HuH-7.5 (cell line): Measurements from ENCODE around the gene GPR35.

Experiments
- DNase-seq: peaks from one replicate; pipeline ENCODE4 v3.0.0; 2011; ENCODE audit warnings: low spot score

GPR35 gene

GRCh38 chr2:240589375-240589774 lies 35.9 kb upstream of the GPR35 start:
- DNase-seq: no peak

GRCh38 chr2:240589850-240590525 lies 35.3 kb upstream of the GPR35 start:
- no peak for DNase-seq

DNA sequence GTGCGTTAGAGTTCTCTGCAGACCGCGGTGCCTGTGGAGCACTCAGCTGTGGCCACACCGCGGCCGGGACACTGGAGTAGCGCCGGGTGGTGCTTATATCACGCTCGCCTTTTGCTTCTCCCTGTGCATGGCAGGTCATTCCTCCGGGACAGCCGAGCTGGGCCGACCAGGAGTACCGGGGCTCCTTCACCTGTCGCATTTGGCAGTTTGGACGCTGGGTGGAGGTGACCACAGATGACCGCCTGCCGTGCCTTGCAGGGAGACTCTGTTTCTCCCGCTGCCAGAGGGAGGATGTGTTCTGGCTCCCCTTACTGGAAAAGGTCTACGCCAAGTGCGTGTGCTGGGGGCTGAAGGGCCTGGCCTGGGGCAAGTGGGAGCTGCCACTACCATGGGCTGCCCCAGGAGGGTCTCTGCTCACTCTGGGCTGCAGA lies 34.6 kb upstream of the GPR35 start:
- DNase-seq: no peak

- no peak for DNase-seq
These were observed 34.1 kb upstream of the GPR35 start for GRCh38 chr2:240591226-240591625.

DNA sequence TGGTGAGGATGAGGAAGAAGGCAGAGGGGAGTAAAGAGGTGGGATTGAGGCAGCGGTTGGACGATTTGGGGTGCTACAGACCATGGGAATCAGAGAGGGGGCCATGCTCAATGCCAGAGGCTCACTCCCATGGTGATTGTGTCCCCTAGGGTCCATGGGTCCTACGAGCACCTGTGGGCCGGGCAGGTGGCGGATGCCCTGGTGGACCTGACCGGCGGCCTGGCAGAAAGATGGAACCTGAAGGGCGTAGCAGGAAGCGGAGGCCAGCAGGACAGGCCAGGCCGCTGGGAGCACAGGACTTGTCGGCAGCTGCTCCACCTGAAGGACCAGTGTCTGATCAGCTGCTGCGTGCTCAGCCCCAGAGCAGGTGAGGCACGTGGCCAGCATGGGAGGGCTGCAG lies 33.5 kb upstream of the GPR35 start:
- no peak for DNase-seq

DNA sequence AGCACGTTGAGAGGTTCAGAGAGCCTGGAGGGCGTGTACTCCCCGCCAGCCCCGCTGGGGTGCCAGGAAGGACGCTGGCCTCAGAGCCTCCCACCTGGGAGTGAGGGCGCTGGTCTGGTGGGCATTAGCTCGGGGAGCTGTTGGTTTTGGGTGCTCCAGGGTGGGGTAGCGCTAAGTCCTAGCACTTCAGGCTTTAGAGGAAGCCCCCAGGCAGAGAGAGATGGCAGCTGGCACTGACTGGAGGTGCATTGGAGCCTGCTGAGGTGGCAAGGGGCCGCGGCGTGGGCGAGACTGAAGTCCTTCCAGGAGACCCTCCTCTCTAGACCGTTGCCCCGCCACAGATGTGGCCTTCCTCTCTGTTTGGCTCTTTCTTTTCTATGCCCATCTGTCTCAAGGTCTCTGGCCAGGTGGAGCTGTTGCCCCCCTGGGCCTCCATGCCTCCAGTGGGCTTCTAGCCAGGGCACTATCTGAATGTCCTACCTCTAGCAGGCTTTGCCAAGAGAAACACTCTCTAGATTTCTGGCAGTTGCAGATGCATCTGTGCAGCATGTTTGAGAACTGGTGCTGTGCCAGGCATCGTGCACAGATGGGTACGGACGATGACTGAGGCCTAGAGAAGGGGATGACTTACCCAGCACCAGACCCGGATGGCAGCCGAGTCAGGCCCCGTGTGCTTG lies 32.1 kb upstream of the GPR35 start:
- DNase-seq: no peak

DNA sequence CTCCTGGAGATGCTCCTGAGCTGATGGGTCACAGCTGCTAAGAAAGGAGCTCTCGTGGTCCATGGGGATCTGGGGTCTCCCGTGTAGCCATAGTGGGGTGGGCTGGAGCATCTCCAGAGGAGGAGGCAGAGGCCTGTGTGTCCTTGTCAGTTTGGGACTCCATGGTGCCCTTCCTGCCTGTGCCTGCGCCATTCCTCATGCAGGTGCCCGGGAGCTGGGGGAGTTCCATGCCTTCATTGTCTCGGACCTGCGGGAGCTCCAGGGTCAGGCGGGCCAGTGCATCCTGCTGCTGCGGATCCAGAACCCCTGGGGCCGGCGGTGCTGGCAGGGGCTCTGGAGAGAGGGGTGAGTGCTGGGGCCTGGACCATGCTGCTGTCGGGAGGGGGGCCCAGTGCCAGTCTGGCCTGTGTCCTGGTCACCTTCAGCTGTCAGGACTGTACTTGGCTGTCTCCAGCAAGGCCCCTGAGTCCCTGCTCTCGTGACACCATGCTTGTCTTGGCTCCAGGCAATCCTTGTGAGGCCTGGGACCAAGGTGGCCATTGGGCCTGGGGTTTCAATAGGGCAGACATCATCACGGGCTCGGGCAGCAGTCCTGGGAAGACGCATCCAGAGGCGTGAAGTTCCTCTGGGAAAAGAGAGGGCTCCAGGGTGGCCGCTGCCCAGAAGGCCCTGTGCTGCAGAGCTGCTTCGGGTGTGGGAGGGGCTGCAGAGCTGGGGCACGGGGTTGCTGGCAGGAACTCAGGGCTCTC lies 31.4 kb upstream of the GPR35 start:
- DNase-seq: no peak

- DNase-seq: no peak
These were observed 30.5 kb upstream of the GPR35 start for GRCh38 chr2:240594511-240595380.

GRCh38 chr2:240595381-240596079 lies 29.8 kb upstream of the GPR35 start:
- peak; percentile 81 for DNase-seq

- no peak for DNase-seq
These were observed 29.2 kb upstream of the GPR35 start for GRCh38 chr2:240596080-240596460.

GRCh38 chr2:240596491-240596931 lies 28.8 kb upstream of the GPR35 start:
- DNase-seq: no peak

DNA sequence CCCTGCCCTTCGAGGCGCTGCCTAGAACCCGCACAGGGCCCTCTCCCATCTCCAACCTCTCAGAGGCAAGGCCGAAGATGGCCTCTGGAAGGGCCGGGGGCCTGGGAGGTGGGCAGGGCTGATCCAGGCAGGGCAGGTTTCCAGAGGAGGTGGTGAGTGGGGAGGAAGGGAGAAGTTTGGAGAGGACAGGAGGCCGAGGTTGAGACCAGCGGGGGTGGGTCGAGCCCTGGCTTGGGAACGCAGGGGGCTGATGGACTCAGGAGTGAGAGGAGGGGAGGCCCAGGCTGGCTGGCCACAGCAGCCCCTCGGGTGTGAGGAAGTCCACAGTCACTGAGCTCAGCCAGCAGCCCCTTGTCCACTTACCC lies 28.2 kb upstream of the GPR35 start:
- DNase-seq: no peak

- no peak for DNase-seq
These were observed 27.7 kb upstream of the GPR35 start for GRCh38 chr2:240597419-240598181.

- DNase-seq: no peak
These were observed 26.9 kb upstream of the GPR35 start for GRCh38 chr2:240598311-240598911.

DNA sequence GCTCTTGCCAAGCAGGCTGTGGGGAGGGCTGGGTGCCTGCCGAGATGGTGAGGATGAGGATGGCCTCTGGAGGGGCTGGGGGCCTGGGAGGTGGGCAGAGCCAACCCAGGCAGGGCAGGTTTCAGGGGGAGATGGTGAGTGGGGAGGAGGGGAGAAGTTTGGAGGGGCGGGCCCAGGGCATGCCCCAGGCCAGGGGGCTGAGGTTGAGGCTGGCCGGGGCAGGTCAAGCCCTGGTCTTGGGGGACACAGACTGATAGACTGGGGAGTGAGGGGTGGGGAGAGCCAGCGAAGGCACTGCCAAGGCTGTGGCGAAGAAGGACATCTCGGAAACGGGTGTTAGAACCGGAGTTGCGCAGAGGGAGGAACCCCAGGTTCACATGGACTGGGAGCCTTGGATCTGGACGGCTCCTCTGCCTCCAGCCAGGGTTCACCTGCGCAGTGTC lies 26.1 kb upstream of the GPR35 start:
- no peak for DNase-seq

- DNase-seq: no peak
These were observed 24.8 kb upstream of the GPR35 start for GRCh38 chr2:240600451-240600961.

DNA sequence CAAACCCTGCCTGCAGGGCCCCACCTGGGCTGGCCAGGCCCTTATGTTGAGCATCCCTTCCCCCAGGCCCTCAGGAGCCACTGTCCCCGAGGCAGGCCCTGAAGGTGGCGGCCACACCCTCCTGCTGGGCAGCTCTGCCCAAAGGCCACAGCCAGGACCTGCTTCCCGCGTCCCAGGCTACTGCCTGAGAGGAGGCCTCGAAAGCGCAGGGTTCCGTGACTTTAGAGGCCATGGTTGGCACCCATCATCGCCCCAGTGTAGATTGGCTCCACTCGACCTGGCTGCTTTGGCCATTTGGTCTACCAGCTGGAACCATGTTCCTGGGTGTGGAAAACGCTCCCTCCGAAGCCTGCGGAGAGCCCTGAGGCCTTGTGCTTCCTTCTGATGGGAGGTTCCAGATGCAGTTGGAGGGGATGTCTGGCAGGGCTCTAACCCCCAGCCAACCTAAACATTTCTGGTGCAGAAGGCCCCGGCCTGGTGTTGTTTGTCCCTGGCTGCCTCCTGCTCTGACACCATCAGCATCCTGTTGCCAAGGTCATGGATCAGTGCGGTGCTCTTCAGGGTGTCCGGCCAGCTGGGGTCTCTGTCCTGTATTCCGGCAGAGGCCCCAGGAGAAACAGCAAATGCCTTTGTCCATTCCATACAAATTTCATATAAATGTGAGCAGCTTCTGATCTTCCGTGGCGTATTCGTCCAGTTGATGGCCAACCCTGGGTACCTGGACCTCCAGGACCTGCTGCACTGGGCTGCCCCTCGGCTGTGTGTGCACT lies 24.0 kb upstream of the GPR35 start:
- no peak for DNase-seq

DNA sequence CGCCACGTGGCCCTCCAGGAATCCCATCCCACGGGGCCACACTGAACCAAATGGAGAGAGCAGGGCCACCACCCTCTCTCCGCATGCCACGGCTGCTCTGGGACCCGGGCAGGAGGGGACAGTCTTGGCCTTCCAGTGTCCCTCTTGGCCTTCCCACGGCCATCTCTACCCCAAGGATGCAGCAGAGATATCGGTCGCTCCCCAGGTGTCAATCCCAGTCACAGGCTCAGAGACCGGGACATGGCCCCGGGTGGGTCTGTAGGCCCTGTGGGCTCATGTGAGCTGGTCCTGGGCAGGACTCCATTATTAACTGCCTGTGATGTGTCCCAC lies 23.5 kb upstream of the GPR35 start:
- DNase-seq: no peak

DNA sequence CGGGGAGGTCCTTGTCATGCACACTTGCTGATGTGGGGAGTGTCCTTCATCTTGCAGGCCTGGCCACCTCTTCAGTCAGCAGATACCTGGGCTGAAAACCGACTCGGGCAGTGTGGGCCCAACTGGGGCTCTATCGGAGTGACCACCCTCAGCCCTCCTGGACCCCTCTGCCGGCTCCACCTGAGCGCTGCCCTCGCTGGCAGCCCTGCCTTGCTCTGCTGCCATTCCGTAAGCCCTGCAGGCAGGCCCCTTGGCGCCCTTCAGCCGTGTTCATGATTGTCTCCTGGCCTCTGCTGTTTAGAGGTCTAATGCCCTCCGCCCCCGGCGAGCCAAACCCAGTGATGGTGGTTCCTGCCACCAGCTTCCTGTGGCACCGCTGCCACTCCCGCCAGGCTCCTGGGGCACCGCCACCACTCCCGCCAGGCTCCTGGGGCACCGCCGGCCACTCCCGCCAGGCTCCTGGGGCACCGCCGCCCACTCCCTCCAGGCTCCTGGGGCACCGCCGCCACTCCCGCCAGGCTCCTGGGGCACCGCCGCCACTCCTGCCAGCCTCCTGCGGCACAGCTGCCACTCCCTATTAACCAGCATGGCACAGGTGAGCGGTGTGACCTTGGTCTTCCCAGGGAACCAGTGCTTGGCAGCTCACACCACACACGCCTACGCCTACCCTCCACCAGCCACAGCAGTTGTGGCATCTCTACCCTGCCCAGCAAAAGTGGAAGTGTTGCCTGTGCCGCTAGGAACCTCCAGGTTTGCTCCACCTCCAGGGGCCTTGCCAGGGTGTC lies 22.8 kb upstream of the GPR35 start:
- DNase-seq: no peak
